A549 (cell line): ENCODE measurements around the gene C2. TPM values are rescaled to one million over a fixed set of nuclear protein-coding genes. Genes with fewer than 3 reads are reported as not detected.

ENCODE experiments used
- ATAC-seq, 2 experiments: fragments of 200-7000 bp in 1 of 2; fragments of >200 bp in 1 of 2; cut with Nextera tagmentation in 1 of 2; cut with Tn5 transposase in 1 of 2; 3 replicates each; pipeline versions ENCODE4 v1.8.0 to v1.9.1; 2018 to 2020; ENCODE audit warnings: mild to moderate bottlenecking in 1 of 2, moderate library complexity in 1 of 2
- CTCF ChIA-PET: fragments of 300-600 bp; sonication (Branson Sonifier 250); formaldehyde crosslinking; extraction: SDS; loops from one replicate; lab custom pipeline; 2021; ENCODE audit warnings: antibody characterized with exemption, inconsistent platforms; lab: Yijun Ruan, JAX
- POLR2A ChIA-PET: fragments of 350-600 bp; formaldehyde crosslinking; extraction: SDS; loops from one replicate; lab custom pipeline; 2021; ENCODE audit warnings: antibody characterized with exemption, inconsistent platforms; lab: Yijun Ruan, JAX
- DNase-seq, 2 experiments: peaks; one replicate each; pipeline versions ENCODE4 v3.0.0 to v3.0.0-alpha.2; 2011 to 2016; ENCODE audit warnings: low read depth in 1 of 2, low spot score in 1 of 2
- FAIRE-seq: peaks from 2 replicates; lab custom pipeline; 2011; peaks lifted over from hg19 to GRCh38; lab: Jason Lieb, UNC
- H3K27ac ChIP-seq, 2 experiments: fragments of >200 bp; sonication (Bioruptor Twin); formaldehyde crosslinking; 3 replicates each; pipeline ENCODE4 v1.5.1; 2016 to 2017
- H3K4me1 ChIP-seq: fragments of >200 bp; sonication (Bioruptor Twin); formaldehyde crosslinking; 3 replicates; pipeline ENCODE4 v1.6.1; 2016
- H3K4me2 ChIP-seq: fragments of >200 bp; sonication (Bioruptor Twin); formaldehyde crosslinking; 3 replicates; pipeline ENCODE4 v1.6.1; 2016
- H3K4me3 ChIP-seq: fragments of >200 bp; sonication (Bioruptor Twin); formaldehyde crosslinking; 3 replicates; pipeline ENCODE4 v1.5.1; 2016
- H3K9me3 ChIP-seq: fragments of >200 bp; sonication (Bioruptor Twin); formaldehyde crosslinking; 3 replicates; pipeline ENCODE4 v1.6.1; 2016
- BHLHE40 ChIP-seq: IDR thresholded peaks from 2 replicates; pipeline ENCODE4 v1.6.1; 2012; ENCODE audit warnings: low read depth, low read length, inconsistent platforms
- CBX2 ChIP-seq: fragments of 200-600 bp; sonication (generic); IDR thresholded peaks from 2 replicates; pipeline ENCODE4 v1.6.1; 2016; ENCODE audit warnings: low read depth, mild to moderate bottlenecking, borderline replicate concordance
- E2F6 ChIP-seq: IDR thresholded peaks from 2 replicates; pipeline ENCODE4 v1.6.1; 2012; ENCODE audit warnings: low read depth, borderline replicate concordance
- FOSL2 ChIP-seq, 2 experiments: fragments of 450-650 bp in 1 of 2; fragments of >200 bp in 1 of 2; sonication (Bioruptor Twin) in 1 of 2; formaldehyde crosslinking; IDR thresholded peaks; 2 replicates each; pipeline versions ENCODE4 v1.5.0 to v1.6.1; 2016 to 2020; ENCODE audit warnings: mild to moderate bottlenecking in 1 of 2, moderate library complexity in 1 of 2
- GATA3 ChIP-seq: IDR thresholded peaks from 2 replicates; pipeline ENCODE4 v1.6.1; 2012; ENCODE audit warnings: borderline replicate concordance
- HEYL ChIP-seq: fragments of 250-450 bp; sonication (Bioruptor Pico); IDR thresholded peaks from 2 replicates; pipeline ENCODE4 v1.8.0; 2021; ENCODE audit warnings: mild to moderate bottlenecking, moderate library complexity
- KDM1A ChIP-seq: fragments of 200-600 bp; sonication (generic); IDR thresholded peaks from 2 replicates; pipeline ENCODE4 v1.6.1; 2016; ENCODE audit warnings: low read depth, mild to moderate bottlenecking
- MAZ ChIP-seq: fragments of 150-350 bp; IDR thresholded peaks from 2 replicates; pipeline ENCODE4 v1.6.1; 2014; ENCODE audit warnings: antibody characterized with exemption, low read depth, low read length, borderline replicate concordance
- MYC ChIP-seq: IDR thresholded peaks from 2 replicates; pipeline ENCODE4 v1.6.1; 2012; ENCODE audit warnings: mild to moderate bottlenecking, inconsistent platforms, low read length, improper control_type of control experiment, borderline replicate concordance
- NFE2L2 ChIP-seq: fragments of 150-350 bp; conservative IDR thresholded peaks from 2 replicates; pipeline ENCODE4 v1.6.1; 2014; ENCODE audit warnings: low read length
- PBX3 ChIP-seq: IDR thresholded peaks from 2 replicates; pipeline ENCODE4 v1.6.1; 2012
- PHF8 ChIP-seq: fragments of 200-600 bp; sonication (generic); IDR thresholded peaks from 2 replicates; pipeline ENCODE4 v1.6.1; 2016; ENCODE audit warnings: low read depth, mild to moderate bottlenecking, antibody characterized with exemption, moderate library complexity, borderline replicate concordance
- POLR2AphosphoS2 ChIP-seq: conservative IDR thresholded peaks from 2 replicates; pipeline ENCODE4 v1.6.1; 2012; ENCODE audit warnings: low read length, improper control_type of control experiment, inconsistent platforms
- SMC3 ChIP-seq: fragments of >200 bp; sonication (Bioruptor Twin); formaldehyde crosslinking; IDR thresholded peaks from 3 replicates; pipeline ENCODE4 v1.6.1; 2018; ENCODE audit warnings: inconsistent platforms
- ZC3H11A ChIP-seq: fragments of 450-650 bp; IDR thresholded peaks from 2 replicates; pipeline ENCODE4 v1.6.1; 2014; ENCODE audit warnings: antibody characterized with exemption, mild to moderate bottlenecking
- ZFP36 ChIP-seq: fragments of 450-650 bp; IDR thresholded peaks from 2 replicates; pipeline ENCODE4 v1.6.1; 2014; ENCODE audit warnings: borderline replicate concordance; ENCODE audit not compliant: partially characterized antibody
- ZSCAN20 ChIP-seq: fragments of 250-450 bp; sonication (Bioruptor Pico); IDR thresholded peaks from 2 replicates; pipeline ENCODE4 v1.8.0; 2022; ENCODE audit warnings: mild to moderate bottlenecking, moderate library complexity
- WGBS: methylation state at CpG from one replicate; pipeline ENCODE4 v1.1.6; 2017; ENCODE audit errors: missing lambda C conversion rate; 5-methylcytosine and 5-hydroxymethylcytosine counted together
- polyA plus RNA-seq, 4 experiments: library from polyadenylated mRNA; depleted of rRNA in 3 of 4; stranded (reverse); fragments of >200 nt; fragmentation: RNase III in 1 of 4; extraction: RNeasy Plus Mini Kit Qiagen cat#74134 plus additional on column Dnase treatment in 1 of 4; gene quantifications; 2 replicates in 3 of 4; 3 replicates in 1 of 4; pipeline ENCODE4 v1.2.3, GENCODE V29; 2011 to 2017
- TF ChIP-seq, protein P1 (sequence below): fragments of >200 bp; sonication (Bioruptor Twin); formaldehyde crosslinking; IDR thresholded peaks from 2 replicates; pipeline ENCODE4 v1.6.1; 2016
- TF ChIP-seq, protein P2 (sequence below): fragments of >200 bp; sonication (Bioruptor Twin); formaldehyde crosslinking; IDR thresholded peaks from 3 replicates; pipeline ENCODE4 v1.5.1; 2016

The C2 gene
- polyA plus RNA-seq, 2 of the 4 experiments (the other 2 are of a cell fraction), result 0.22 to 0.87 TPM

DNA sequence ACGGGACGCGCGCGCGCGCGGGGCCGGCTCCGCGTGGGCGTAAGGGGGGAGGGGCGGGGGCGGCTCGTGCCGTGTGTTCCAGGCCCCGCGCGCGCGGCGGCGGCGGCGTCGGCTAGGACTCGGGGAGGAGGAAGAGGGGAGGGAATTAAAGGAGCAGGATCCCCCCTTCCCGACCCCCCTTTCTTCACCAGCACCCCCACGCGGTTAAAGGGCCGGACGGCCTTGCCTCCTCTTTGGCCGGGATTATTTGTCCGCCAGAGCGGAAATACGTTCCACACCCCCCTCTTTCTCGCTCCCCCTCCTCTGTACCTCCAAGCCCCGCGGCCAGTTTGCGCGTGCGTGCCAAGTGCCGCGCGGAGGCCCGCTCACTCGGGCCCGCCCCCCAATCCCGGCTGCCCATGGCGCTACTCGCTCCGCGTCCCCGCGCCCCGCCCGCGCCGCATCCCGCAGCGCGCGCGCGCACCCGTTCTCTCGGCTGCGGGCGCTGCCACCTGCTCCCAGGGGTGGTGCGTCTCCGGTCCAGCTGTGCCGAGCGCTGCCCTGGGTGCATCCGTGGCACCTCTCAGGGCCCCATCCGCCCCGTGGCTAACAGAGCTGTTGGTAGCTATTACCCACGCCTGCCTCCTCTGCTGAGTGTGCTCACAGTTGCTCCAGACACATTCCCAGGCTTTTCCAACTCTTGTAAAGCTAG, 25.4 kb upstream of the C2 start, which contains the start of gene ZBTB12 (continued):
- no peak for TF ChIP-seq NFE2L2
- TF ChIP-seq E2F6, result no peak

- POLR2A ChIA-PET, result no interaction called here
- DNase-seq (no peak), FAIRE-seq (no peak), ATAC-seq (no peak)
- H3K4me2 ChIP-seq, result no peak overlapping the region
- H3K27ac ChIP-seq, result no peak overlapping the region
- WGBS, result 79% methylated on average over 3 of the region's 3 CpGs
- H3K4me3 ChIP-seq, result no peak overlapping the region
- CTCF ChIA-PET, result interaction anchor here (0.5 to 3.5 kb wide), 3 partner anchors 19 to 414 kb away, joined by 3 to 26 read pairs (median 4); no protein-coding TSS in a partner anchor
- peaks cover 21% of the 10 kb centered on the region for H3K4me1 ChIP-seq
- TF ChIP-seq MYC (no peak), ZFP36 (no peak), BHLHE40 (no peak), ZC3H11A (no peak), GATA3 (no peak), ZSCAN20 (CRISPR knock-in tag) (no peak), CBX2 (no peak), SMC3 (no peak)
- TF ChIP-seq, protein P1, sequence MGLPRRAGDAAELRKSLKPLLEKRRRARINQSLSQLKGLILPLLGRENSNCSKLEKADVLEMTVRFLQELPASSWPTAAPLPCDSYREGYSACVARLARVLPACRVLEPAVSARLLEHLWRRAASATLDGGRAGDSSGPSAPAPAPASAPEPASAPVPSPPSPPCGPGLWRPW, result no peak
- H3K9me3 ChIP-seq, result no peaks in the 10 kb centered on the region
Measured at GRCh38 chr6:31903957-31904356, 23.6 kb upstream of the C2 start.

DNA sequence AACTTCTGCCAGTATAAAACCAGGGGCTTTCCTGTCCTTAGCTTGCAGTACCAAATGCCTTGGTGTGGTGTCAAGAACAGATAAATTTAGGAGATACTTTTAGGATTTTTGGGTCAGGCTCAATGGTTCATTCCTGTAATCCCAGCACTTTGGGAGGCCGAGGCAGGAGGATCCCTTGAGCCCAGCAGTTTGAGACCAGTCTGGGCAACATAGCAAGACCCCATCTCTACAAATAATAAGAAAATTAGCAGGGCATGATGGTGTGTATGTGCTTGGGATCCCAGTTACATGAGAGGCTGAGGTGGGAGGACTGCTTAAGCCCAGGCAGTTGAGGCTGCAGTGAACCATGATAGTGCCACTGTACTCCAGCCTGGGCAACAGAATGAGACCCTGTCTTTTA, 22.5 kb upstream of the C2 start:
- Histone ChIP-seq H3K4me1 (peaks cover 22% of the 10 kb centered on the region), H3K4me3 (no peak overlapping the region), H3K9me3 (no peaks in the 10 kb centered on the region), H3K4me2 (no peak overlapping the region), H3K27ac (no peak overlapping the region)
- TF ChIP-seq HEYL (CRISPR knock-in tag) (no peak), MAZ (no peak), PHF8 (no peak), FOSL2 (IDR thresholded peaks at IDR 0.05) (no peak), FOSL2 (CRISPR knock-in tag; IDR thresholded peaks at IDR 0.05) (no peak), KDM1A (no peak), POLR2AphosphoS2 (no peak), PBX3 (no peak)
- TF ChIP-seq, protein P2, sequence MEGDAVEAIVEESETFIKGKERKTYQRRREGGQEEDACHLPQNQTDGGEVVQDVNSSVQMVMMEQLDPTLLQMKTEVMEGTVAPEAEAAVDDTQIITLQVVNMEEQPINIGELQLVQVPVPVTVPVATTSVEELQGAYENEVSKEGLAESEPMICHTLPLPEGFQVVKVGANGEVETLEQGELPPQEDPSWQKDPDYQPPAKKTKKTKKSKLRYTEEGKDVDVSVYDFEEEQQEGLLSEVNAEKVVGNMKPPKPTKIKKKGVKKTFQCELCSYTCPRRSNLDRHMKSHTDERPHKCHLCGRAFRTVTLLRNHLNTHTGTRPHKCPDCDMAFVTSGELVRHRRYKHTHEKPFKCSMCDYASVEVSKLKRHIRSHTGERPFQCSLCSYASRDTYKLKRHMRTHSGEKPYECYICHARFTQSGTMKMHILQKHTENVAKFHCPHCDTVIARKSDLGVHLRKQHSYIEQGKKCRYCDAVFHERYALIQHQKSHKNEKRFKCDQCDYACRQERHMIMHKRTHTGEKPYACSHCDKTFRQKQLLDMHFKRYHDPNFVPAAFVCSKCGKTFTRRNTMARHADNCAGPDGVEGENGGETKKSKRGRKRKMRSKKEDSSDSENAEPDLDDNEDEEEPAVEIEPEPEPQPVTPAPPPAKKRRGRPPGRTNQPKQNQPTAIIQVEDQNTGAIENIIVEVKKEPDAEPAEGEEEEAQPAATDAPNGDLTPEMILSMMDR, result no peak
- no peak for DNase-seq
- FAIRE-seq, result no peak
- ChIA-PET CTCF (interaction anchor here (0.9 to 3.5 kb wide), 2 partner anchors 16 to 47 kb away, joined by 4 to 26 read pairs; no protein-coding TSS in a partner anchor), POLR2A (no interaction called here)
- 80% methylated on average over 1 of the region's 1 CpG for WGBS
- ATAC-seq, result no peak
